Measurements from ENCODE around the gene STOX2.

The STOX2 gene

DNA sequence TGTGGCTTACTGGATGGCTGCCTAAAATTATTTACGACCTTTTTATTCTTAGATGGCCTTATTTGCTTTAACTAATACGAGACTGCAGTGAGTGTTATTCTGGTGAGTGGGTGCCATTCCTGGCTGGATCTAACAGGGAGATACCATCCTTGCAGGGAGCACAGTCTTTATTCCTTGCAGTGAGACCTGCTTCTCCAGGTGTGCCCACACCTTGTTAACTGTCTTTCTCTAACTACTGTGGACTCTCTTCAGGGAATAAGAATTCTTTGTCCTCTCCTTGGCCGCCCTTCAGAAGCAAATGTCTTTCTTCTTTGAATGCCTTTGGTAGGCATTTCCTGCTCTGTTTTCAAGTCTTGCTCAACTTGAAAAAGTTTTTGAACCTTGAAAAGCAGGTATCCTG, 34.1 kb upstream of the STOX2 start:
- Histone ChIP-seq H3K36me3 (ENCODE audit: control insufficient read depth, insufficient read depth, low read length) (no peaks in the 10 kb centered on the region), H3K27ac (ENCODE audit: low read depth, low read length, severe bottlenecking) (no peak overlapping the region), H3K4me3 (ENCODE audit: extremely low read depth, insufficient read depth, low read length, poor library complexity, severe bottlenecking) (no peak overlapping the region), H3K4me1 (ENCODE audit: control insufficient read depth, insufficient read depth, low read length, poor library complexity, severe bottlenecking) (no peaks in the 10 kb centered on the region), H3K9me3 (ENCODE audit: control insufficient read depth, low read length) (no peaks in the 10 kb centered on the region)
- 71 to 90% methylated on average over 3 of the region's 3 CpGs for WGBS, 2 experiments (ENCODE audit: insufficient coverage in 2 of 2)

DNA sequence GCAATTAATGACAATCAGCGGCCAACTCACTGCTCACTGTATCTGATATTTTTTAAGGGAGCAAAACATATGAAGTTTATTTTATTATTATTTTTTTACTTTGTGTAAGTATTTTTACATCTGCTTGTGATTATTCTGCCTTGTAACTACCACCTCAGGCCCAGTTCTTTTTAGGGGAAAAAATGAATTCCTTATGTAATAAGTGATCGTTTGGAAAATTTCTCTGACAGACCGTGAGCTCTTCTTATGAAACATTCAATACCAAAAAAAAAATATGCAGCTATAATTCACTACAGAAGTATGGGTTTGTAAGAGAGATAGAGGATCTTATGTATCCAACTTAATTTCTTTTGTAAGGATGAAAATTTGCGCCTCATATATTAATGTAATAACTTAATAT, 33.5 kb upstream of the STOX2 start:
- Histone ChIP-seq H3K4me1 (ENCODE audit: control insufficient read depth, insufficient read depth, low read length, poor library complexity, severe bottlenecking) (no peaks in the 10 kb centered on the region), H3K27ac (ENCODE audit: low read depth, low read length, severe bottlenecking) (no peak overlapping the region), H3K36me3 (ENCODE audit: control insufficient read depth, insufficient read depth, low read length) (no peaks in the 10 kb centered on the region), H3K4me3 (ENCODE audit: extremely low read depth, insufficient read depth, low read length, poor library complexity, severe bottlenecking) (no peak overlapping the region), H3K9me3 (ENCODE audit: control insufficient read depth, low read length) (no peaks in the 10 kb centered on the region)
- no CpG with 5 or more reads among the region's 4 CpGs for WGBS, 2 experiments (ENCODE audit: insufficient coverage in 2 of 2)

DNA sequence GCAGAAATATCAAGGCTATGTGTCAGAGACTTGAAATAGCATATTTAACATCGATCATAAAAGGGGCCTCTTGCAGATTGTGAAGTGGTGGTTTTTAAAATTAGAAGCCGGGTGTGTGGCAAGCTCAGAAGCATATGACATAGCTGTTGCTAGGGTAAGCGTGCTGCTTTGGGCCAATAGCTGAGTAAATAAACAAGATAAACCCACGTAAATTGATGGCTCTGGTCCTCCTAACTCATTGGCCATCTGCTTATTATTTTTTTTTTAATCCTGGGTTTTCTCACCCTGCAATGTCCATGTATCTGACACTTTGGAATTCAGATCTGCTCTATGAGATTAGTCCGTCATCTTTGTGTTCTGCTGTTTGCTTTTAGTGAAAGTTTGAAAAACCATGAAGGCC, 32.6 kb upstream of the STOX2 start:
- Histone ChIP-seq H3K27ac (ENCODE audit: low read depth, low read length, severe bottlenecking) (no peak overlapping the region), H3K4me1 (ENCODE audit: control insufficient read depth, insufficient read depth, low read length, poor library complexity, severe bottlenecking) (no peaks in the 10 kb centered on the region)
- WGBS, 2 experiments (ENCODE audit: insufficient coverage in 2 of 2): 92 to 97% methylated on average over 4 to 5 of the region's 5 CpGs

DNA sequence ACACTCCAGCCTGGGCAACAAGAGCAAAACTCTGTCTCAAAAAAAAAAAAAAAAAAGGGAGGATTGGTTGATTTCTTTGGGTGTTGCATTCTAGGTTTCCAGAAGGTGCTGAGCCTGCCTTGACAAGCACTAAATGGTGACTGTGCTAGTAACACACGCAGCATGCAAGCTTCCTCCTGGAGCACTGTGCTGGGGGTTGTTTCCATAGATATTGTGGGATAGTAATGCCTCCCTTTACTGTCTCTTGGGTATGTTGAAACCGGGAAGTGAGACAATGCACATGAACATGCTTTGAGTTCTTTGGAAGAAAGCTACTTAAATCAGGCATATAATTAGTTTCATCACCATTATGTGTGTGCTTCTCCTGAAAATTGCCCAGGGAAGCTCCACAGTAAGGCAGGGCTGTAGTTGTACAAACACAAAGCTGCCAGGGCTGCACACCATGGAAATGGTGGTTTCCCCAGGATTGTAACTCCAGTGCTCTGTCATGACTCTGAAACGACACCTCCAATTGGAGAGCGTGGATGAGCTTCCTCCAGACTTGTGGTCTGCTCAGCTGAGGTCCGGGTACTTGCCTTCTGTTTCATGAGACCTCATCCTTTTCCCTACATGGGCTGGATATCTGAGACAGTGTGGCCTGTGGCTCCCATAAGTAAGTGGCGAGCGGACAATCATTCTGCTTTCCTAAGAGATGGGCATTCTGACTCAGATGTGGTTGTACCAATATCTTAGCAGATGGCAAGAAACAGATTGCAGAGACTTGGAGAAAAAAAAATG, 31.5 kb upstream of the STOX2 start:
- H3K4me3 ChIP-seq (ENCODE audit: extremely low read depth, insufficient read depth, low read length, poor library complexity, severe bottlenecking): no peak overlapping the region
- no peaks in the 10 kb centered on the region for H3K9me3 ChIP-seq (ENCODE audit: control insufficient read depth, low read length)
- WGBS, 2 experiments (ENCODE audit: insufficient coverage in 2 of 2): 76 to 94% methylated on average over 5 to 6 of the region's 7 CpGs
- H3K36me3 ChIP-seq (ENCODE audit: control insufficient read depth, insufficient read depth, low read length): no peaks in the 10 kb centered on the region
- H3K27ac ChIP-seq (ENCODE audit: low read depth, low read length, severe bottlenecking): no peak overlapping the region
- H3K4me1 ChIP-seq (ENCODE audit: control insufficient read depth, insufficient read depth, low read length, poor library complexity, severe bottlenecking): no peaks in the 10 kb centered on the region

More for the DNA sequence above, 32.6 kb upstream of the STOX2 start:
- Histone ChIP-seq H3K9me3 (ENCODE audit: control insufficient read depth, low read length) (no peaks in the 10 kb centered on the region), H3K36me3 (ENCODE audit: control insufficient read depth, insufficient read depth, low read length) (no peaks in the 10 kb centered on the region), H3K4me3 (ENCODE audit: extremely low read depth, insufficient read depth, low read length, poor library complexity, severe bottlenecking) (no peak overlapping the region)

DNA sequence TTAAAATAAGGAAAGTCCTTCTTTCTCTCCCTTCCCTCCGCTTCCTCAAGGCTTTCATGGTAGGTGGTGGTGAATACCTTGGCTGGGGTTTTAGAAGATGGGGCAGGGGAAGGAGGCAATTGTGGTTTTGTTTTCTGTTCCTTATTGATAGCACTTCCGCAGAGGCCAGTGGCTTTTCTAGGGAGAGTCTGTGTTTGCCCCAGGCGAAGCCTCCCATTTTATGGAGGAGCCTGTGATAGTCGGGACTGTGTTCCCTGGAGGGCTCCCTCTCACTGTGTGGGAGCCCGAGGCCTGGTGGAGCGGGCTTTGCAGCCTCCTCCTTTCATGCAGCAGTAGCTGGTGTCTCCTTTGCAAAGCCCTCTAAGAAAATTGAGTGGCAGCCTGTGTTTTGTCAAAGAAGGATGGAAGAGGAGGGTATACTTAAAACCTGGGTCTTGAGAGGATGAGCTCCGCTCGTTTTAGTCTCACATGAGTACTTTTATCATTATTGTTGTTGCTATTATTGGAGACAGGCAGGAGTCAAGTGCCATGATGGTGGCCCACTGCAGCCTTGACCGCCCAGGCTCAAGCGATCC, 29.8 kb upstream of the STOX2 start:
- no peaks in the 10 kb centered on the region for H3K4me1 ChIP-seq (ENCODE audit: control insufficient read depth, insufficient read depth, low read length, poor library complexity, severe bottlenecking)
- H3K9me3 ChIP-seq (ENCODE audit: control insufficient read depth, low read length): no peaks in the 10 kb centered on the region
- H3K27ac ChIP-seq (ENCODE audit: low read depth, low read length, severe bottlenecking): no peak overlapping the region
- H3K4me3 ChIP-seq (ENCODE audit: extremely low read depth, insufficient read depth, low read length, poor library complexity, severe bottlenecking): no peak overlapping the region
- 88 to 95% methylated on average over 4 to 5 of the region's 10 CpGs for WGBS, 2 experiments (ENCODE audit: insufficient coverage in 2 of 2)
- no peaks in the 10 kb centered on the region for H3K36me3 ChIP-seq (ENCODE audit: control insufficient read depth, insufficient read depth, low read length)

DNA sequence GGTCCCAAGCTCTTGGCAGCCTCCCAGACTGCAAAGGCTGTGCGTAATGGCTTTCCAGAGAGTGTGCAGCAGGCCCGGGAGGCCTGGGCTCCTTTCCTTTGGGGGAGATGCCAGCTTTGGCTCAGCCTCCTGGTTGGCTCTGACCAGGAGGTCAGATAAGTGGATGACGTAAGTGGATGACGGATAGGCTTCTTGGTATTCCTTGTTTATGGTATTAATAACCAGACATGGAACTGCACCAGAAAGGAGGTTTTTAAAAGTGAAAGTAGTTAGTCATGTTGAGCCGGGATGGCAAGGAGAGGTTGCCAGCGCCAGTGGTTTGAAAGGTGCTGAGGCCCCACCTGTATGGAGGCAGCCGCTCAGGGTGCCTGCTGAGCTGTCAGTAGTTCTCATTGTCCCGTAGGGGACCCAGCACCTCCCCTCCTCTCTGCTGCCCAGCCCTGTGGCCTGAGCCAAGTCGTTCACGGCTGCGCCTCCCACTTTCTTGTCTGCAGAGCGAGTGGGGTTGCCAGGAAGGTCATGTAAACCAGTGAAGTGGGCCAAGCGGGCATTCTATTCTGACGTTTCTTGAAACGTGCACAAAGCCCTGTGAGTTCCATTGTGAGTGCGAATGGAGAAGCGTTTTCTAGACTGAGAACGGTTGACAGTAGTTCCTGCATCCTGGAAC, 28.7 kb upstream of the STOX2 start:
- WGBS, 2 experiments (ENCODE audit: insufficient coverage in 2 of 2): 83 to 84% methylated on average over 14 to 17 of the region's 18 CpGs
- no peaks in the 10 kb centered on the region for H3K4me1 ChIP-seq (ENCODE audit: control insufficient read depth, insufficient read depth, low read length, poor library complexity, severe bottlenecking)
- H3K36me3 ChIP-seq (ENCODE audit: control insufficient read depth, insufficient read depth, low read length): no peaks in the 10 kb centered on the region
- no peak overlapping the region for H3K4me3 ChIP-seq (ENCODE audit: extremely low read depth, insufficient read depth, low read length, poor library complexity, severe bottlenecking)
- H3K9me3 ChIP-seq (ENCODE audit: control insufficient read depth, low read length): no peaks in the 10 kb centered on the region
- no peak overlapping the region for H3K27ac ChIP-seq (ENCODE audit: low read depth, low read length, severe bottlenecking)

DNA sequence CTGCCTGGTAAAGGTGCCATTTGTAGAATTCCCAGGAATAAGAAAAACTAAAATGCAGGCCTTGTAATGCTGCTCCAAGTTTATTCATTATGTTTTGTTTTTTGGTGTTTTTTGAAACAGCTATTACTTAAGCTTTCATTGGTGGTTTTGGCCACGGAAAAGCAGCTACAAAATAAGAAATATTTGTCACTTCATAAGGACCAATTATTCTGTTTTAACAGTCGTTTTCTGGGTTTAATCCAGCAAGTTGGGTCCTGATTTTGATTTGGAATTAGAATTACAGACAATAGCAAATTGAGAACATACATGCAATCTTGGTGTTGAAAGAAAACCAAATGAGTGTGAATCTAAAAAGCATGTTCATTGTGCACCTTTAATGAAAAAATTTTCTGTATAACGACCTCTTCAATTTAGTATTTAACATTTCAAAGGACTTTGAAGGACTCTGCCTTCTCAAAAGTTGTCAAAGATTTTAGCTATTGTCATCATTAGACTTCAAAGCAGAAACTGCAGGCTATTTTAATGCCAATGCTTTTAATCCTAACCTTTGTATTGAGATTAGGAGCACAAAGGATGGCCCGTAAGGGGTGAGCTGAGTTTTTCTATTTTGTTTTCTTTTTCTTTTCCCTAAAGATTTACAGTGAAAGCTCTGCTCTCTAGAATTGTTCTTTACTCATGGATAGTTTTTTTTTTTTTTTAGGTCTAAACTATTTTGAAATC, 26.7 kb upstream of the STOX2 start:
- no peak overlapping the region for H3K4me3 ChIP-seq (ENCODE audit: extremely low read depth, insufficient read depth, low read length, poor library complexity, severe bottlenecking)
- H3K36me3 ChIP-seq (ENCODE audit: control insufficient read depth, insufficient read depth, low read length): no peaks in the 10 kb centered on the region
- H3K27ac ChIP-seq (ENCODE audit: low read depth, low read length, severe bottlenecking): no peak overlapping the region
- no CpG with 5 or more reads among the region's 4 CpGs for WGBS, 2 experiments (ENCODE audit: insufficient coverage in 2 of 2)
- no peaks in the 10 kb centered on the region for H3K9me3 ChIP-seq (ENCODE audit: control insufficient read depth, low read length)
- H3K4me1 ChIP-seq (ENCODE audit: control insufficient read depth, insufficient read depth, low read length, poor library complexity, severe bottlenecking): no peaks in the 10 kb centered on the region

DNA sequence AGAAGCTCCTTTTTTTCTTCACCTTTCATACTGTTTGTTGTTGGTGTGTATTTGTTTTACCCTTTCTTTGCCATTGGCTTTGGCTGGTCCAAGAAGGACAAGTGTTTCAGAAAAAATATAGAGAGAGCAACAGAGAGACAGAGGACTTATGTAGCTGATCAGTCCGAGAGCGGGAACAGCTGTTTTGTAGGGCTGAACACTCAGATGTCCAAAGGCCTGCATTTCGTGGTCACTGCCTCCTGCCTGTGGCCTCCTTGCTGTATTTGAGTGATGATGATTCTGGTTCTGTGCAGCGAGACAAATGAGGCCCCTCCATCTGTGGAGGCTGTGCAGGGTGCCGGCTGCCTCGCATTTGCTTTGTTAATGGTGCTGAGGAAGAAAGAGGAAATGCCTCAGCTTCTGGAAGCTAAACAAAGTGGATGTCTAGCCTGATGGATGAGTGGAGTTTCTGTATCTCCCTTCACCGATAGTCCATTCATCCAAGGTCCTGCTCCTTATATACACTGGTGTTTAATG, 19.8 kb upstream of the STOX2 start:
- H3K4me1 ChIP-seq (ENCODE audit: control insufficient read depth, insufficient read depth, low read length, poor library complexity, severe bottlenecking): no peaks in the 10 kb centered on the region
- no peak overlapping the region for H3K4me3 ChIP-seq (ENCODE audit: extremely low read depth, insufficient read depth, low read length, poor library complexity, severe bottlenecking)
- 54 to 91% methylated on average over 3 to 4 of the region's 7 CpGs for WGBS, 2 experiments (ENCODE audit: insufficient coverage in 2 of 2)
- no peaks in the 10 kb centered on the region for H3K9me3 ChIP-seq (ENCODE audit: control insufficient read depth, low read length)
- H3K27ac ChIP-seq (ENCODE audit: low read depth, low read length, severe bottlenecking): no peak overlapping the region
- H3K36me3 ChIP-seq (ENCODE audit: control insufficient read depth, insufficient read depth, low read length): no peaks in the 10 kb centered on the region

DNA sequence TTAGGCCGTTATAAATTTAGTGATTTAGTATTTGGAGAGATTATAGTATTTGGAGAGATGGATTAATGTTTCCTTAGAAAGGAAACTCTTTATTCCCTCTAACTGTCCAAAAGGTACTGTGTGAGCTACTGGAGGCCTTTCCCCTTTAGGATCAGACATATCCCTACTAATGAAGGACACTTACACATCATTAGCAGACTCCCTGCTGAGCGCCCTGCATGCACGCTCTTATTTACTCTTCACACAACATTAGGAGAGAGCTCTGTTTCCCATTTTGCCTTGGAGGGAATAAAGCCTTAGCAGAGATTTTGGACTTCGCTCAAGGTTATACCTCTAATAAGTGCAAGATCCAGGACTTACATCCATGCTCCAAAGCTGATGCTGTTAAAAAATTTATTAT, 17.8 kb upstream of the STOX2 start:
- WGBS, 2 experiments (ENCODE audit: insufficient coverage in 2 of 2): 74% methylated on average over 2 of the region's 4 CpGs; no CpG with 5 or more reads in 1 of the 2 experiments
- Histone ChIP-seq H3K27ac (ENCODE audit: low read depth, low read length, severe bottlenecking) (no peak overlapping the region), H3K9me3 (ENCODE audit: control insufficient read depth, low read length) (no peaks in the 10 kb centered on the region)

DNA sequence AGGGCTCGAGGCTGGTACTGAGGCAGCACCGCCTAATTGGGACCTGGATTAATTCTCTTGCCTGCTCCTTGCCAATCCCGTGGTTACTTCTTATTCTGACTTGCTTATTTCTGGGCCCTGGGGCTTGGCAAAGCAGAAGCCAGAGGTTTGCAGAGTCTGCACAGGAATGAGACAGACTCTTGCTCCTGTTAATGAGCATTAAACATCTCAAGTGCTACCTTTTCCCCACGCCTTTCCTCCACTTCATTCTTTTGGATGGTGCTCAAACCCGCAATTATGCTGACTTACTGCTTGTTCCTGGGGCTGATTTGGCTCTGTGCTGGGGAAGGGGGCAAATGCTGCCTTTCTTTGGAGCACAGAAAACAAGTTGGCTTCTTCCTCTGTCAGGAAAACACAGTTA, 16.5 kb upstream of the STOX2 start:
- Histone ChIP-seq H3K4me3 (ENCODE audit: extremely low read depth, insufficient read depth, low read length, poor library complexity, severe bottlenecking) (no peak overlapping the region), H3K4me1 (ENCODE audit: control insufficient read depth, insufficient read depth, low read length, poor library complexity, severe bottlenecking) (no peaks in the 10 kb centered on the region), H3K36me3 (ENCODE audit: control insufficient read depth, insufficient read depth, low read length) (no peaks in the 10 kb centered on the region), H3K9me3 (ENCODE audit: control insufficient read depth, low read length) (no peaks in the 10 kb centered on the region), H3K27ac (ENCODE audit: low read depth, low read length, severe bottlenecking) (no peak overlapping the region)
- 90 to 94% methylated on average over 3 to 5 of the region's 5 CpGs for WGBS, 2 experiments (ENCODE audit: insufficient coverage in 2 of 2)

More for the DNA sequence above, 17.8 kb upstream of the STOX2 start:
- no peaks in the 10 kb centered on the region for H3K36me3 ChIP-seq (ENCODE audit: control insufficient read depth, insufficient read depth, low read length)
- H3K4me1 ChIP-seq (ENCODE audit: control insufficient read depth, insufficient read depth, low read length, poor library complexity, severe bottlenecking): no peaks in the 10 kb centered on the region
- no peak overlapping the region for H3K4me3 ChIP-seq (ENCODE audit: extremely low read depth, insufficient read depth, low read length, poor library complexity, severe bottlenecking)
